Measurements from ENCODE around the gene CNTNAP5.

CNTNAP5 gene

DNA sequence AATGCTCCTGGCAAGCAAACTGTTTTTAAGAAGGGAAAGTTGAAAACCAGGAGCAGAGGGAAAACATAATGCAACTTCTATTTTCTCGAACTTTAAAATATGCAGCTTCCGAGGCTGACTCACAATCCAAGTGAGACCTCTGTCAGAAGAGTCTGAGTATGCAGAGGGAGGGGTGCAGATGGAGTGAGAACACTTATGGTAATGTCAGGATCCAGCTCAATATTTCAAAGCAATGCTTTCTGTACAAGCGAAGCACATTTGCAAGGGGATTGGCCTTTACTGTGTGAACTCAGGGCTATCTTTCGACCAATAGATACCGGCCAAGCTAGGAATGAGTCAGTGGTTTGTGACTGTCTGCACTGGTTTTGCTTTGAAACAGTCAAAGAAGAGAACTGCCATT, 242.7 kb downstream of the CNTNAP5 start:
- DNase-seq (ENCODE audit: low read depth in 2 of 2), result no peak

DNA sequence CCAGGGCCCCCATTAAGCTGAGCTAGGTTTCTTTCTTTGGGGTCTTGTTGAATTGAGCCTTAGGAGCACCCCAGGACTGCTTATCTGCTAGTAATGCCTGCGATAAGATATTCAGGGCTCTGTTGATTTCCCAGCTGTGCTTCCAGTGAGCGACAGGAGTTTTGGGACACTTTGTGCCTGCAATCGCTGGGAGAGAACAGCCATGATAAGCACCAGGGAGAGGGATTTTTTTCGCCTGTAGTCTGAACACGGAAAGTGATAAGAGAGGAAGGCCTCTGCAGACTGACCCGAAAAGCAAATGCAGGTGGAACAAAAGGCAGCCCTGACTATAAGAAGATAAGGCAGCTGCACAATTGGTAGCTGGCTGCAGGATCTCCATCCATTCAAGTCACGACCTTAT, 244.3 kb downstream of the CNTNAP5 start:
- no peak for DNase-seq (ENCODE audit: low read depth in 2 of 2)

DNA sequence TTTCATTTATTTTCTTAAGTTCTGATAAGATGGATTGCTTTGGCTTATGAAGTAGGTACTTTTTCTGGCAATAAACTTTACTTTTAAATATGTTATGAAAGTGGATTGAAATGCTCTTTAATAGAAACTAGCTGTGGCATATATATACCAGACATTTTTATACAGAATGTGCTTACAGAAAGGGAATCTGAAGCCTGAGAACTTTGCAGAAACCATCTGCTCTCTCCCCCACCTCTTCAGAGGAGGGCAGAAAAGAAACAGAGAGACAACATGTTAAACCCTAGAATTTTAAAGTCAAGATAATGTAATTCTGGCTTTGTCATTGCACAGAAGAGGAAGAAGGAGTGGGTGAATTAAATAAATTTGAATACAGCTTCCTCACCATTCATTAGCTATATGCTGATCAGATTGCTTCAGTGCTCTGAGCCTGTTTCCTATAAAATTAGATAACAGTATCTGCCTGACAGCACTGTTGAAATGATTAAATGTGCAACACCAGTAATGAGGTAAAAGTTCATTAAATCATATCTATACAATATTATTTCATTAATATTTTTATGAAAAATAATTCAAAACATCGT, 247.3 kb downstream of the CNTNAP5 start:
- no peak for DNase-seq (ENCODE audit: low read depth in 2 of 2)

- no peak for DNase-seq (ENCODE audit: low read depth in 2 of 2)
Measured at GRCh38 chr2:124281541-124281940, 256.5 kb downstream of the CNTNAP5 start.

DNA sequence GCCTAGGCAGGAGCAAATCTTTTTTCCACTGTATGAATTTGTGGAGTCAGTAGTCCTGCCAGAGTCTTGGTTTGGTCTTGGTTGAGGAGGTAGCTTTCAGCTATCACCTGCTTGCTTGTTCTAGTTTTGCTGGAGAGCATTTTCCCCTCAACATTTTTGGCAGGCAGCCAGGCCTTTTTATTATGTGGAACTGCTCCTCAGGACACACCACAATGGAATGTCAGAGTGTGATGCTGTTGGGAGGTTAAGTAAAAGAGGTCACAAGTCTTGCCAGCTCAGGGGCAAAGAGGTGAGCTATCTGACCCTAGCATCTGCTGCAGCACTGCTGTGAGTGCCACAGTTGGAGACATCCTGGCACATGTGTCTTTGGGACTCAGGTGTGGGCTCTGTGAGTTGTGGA, 258.0 kb downstream of the CNTNAP5 start:
- no peak for DNase-seq (ENCODE audit: low read depth in 2 of 2)

DNA sequence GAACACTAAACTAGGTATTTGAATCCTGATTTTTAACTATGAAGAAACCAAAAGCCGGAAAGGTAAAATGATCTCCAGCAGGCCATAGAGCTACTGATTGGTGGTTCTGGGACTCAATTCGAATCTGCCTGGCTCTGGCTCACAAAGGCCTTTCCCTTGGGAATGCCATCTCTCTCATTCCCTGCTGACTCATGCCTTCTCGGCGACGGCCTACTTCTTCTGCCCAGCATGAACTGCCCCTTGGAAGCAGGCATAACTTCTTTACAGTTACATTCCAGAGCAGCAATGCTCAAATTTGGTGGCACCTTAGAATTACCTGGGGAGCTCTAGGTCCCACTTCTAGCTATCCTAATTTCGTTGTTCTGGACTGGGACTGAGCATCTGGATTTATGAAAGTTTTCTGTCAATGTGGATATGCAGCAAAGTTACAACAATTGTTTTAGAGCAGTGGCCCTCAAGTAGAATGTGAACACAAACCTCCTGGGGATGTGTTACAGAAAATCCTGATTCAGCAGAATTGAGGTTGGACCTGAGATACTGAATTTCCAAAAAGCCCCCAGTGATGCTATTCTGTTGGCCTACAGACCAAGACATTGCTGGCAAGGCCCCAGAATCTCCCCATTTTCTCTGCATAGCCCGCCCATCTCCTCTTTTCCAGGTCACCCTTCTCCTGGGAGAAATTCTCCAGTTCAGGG, 261.1 kb downstream of the CNTNAP5 start:
- DNase-seq (ENCODE audit: low read depth in 2 of 2), result no peak

- DNase-seq (ENCODE audit: low read depth in 2 of 2), result no peak
Measured at GRCh38 chr2:124289060-124289459, 264.0 kb downstream of the CNTNAP5 start.

DNA sequence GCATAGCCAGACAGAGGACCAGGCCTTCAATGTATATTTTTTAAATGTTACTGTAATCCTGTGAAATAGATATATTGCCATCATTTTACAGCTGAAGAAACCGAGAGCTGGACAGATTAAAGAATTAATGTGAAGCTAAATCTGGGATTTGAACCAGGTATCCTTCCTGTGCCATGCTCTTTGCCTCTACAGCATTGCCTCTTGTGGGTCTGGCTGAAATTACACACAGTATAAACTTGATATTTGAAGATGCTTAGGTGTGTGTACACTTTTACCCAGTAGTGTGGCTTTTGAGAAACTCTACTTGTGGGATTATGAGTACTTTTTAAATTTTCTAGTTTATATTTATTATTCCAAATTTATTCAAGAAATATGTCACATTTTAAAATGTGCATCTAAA, 264.5 kb downstream of the CNTNAP5 start:
- DNase-seq (ENCODE audit: low read depth in 2 of 2), result no peak

DNA sequence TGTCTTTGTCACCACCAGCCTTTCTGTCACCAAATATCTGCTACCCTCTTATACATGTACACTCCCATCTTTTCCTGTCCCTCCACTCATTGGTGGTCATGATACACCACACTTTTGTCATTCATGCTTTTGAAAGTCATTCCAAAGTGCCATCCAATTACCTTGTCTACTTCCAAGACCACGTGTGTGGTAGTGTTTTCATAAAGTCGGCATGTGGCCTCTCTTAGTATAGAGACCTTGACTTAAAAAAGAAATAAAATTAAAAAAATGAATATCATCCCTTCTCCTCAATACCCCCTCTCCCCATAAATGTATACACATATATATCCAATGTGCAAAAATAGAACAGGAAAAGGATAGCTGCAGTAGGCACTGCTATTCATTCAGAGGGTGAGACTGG, 271.4 kb downstream of the CNTNAP5 start:
- DNase-seq (ENCODE audit: low read depth in 2 of 2), result no peak

GRCh38 chr2:124301915-124302314, 276.8 kb downstream of the CNTNAP5 start:
- DNase-seq (ENCODE audit: low read depth in 2 of 2), result no peak

DNA sequence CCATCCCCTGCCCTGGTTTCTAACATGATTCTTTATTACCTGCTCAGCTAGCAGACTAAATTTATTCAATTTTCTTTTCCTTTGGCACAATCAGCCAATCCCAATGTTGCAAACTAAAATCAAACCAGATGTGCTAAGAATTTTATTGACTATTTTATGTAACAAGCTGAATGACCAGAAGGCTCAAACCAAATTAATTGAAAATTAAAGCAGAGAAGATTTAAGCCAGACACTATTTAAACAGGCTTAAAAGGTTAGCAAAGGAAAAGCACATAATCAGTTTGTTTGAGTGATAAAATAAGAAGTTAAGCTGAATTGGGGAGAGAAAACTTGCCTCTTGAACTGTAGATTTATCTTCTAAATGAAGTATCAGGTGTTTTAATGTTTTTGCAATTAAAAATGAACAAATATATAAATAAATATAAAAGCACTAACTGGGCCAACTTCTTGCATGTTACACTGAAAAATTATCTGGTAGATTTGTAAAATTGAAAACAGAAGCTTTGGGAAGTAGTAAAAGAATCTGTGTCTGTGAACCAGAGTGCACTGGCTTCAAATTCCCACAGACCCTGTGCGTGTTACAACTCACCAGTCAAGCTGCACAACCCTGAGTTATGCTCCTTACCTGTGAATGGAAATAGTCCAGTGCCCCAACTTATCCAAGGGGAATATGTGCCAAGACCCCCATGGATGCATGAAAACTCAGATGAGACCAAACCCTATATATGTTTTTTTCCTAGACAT, 283.4 kb downstream of the CNTNAP5 start:
- DNase-seq (ENCODE audit: low read depth in 2 of 2), result no peak

- no peak for DNase-seq (ENCODE audit: low read depth in 2 of 2)
Measured at GRCh38 chr2:124309563-124310138, 284.6 kb downstream of the CNTNAP5 start.

DNA sequence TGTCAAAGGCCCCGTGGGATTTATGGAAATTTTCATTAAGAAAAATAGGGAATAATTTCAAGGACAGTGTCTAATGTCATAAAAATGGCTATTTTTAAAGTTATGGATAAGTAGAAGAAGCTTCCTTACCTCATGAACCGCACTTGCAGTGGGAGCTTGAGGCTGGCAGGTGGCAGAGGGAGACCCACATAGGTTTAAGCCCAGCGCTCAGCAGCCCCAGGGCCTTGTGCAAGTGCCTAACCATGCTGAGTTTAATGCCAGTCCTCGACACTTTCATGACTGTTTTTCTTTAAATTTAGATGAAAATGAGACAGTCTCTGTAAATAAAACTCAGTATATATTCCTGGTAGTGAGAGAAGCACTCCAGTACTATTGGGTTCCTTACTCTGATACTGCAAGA, 285.6 kb downstream of the CNTNAP5 start:
- DNase-seq (ENCODE audit: low read depth in 2 of 2), result no peak

- no peak for DNase-seq (ENCODE audit: low read depth in 2 of 2)
Measured at GRCh38 chr2:124314084-124314483, 289.0 kb downstream of the CNTNAP5 start.

GRCh38 chr2:124315221-124315880, 290.3 kb downstream of the CNTNAP5 start:
- DNase-seq (ENCODE audit: low read depth in 2 of 2), result no peak

DNA sequence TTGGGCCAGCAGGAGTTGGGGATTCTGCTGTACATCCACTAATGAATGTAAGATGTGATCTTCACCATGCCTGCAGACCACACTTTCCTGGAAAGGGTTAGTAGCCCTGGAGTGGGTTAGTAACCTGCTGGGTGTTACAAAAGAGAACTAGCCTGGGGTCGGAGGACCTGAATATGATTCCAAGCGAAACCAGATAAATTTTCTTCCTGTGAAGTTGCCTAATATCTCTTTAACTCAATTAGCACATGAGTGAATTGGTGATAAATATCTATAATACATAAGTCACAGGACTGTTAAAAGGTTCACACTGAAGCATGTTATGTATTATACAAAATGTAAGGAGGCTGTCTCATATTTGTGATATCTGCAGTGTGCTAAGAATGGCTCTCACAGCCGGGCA, 291.0 kb downstream of the CNTNAP5 start:
- no peak for DNase-seq (ENCODE audit: low read depth in 2 of 2)

DNA sequence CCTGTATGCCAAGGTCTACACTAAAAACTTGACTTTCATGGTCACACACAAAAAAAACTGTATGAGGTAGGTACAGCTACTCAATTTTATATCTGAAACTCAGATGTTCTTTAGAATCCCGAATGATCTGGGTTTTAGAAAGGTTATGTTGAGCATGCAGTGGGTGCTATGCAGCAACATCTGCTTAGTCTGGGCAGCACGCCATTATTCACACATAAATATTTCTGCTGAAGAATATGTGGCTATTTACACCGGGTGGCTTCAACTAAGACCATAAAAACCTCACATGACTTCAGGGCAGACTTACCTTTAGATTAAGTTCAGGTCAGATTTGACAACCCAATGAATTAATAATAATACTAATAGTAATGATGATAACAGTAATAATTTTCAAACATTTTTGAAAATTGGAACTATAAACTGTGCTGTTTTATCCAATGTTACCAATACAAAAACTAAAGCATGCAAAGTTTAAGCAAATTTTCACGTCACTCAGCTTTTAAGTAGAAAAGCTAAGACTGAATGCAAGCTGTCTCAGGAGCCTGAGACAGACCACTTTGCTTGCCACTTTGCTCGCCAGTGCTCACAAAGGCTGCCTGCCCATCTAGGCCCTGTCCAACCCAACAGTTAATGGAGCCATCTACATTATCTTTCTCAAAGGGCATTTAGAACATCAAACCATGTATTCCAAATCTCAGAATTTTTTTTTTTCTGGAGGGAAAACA, 292.0 kb downstream of the CNTNAP5 start:
- no peak for DNase-seq (ENCODE audit: low read depth in 2 of 2)

DNA sequence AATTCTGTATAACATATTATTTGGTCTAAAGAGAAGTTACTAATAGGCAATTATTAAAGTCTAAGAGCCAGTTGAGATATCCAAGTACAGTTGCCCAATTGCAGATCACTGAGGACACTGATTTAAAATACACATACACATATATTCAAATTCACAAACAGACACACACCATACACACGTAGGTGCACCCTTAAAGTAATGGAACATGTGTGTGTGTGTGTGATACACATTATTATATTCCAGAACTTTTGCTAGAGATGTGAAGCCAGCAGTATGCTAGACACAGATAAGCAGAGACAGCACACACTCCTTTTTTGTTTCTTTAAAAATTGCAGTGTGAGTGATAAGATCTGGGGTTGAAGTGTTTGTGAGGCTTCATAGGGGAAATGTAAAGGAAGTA, 292.5 kb downstream of the CNTNAP5 start:
- DNase-seq (ENCODE audit: low read depth in 2 of 2), result no peak

DNA sequence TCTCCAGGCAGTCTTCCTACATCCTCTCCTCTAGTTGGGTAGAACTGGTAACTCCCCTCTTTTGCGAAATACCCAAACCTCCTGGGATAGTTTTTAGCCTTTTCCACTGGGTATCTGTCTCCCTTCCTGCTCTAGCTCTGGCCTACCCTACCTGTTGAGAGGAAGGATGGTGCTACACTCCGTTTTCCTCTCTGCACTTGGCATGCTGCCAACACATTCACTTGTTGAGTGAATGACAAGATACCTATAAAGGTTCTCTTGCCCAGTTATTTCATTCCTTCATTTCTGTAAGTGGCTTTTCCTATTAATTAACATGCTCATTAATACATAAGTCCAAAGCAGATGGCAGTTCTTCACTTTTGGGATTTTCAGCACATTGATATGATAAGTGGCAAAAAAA, 293.8 kb downstream of the CNTNAP5 start:
- DNase-seq (ENCODE audit: low read depth in 2 of 2), result no peak

DNA sequence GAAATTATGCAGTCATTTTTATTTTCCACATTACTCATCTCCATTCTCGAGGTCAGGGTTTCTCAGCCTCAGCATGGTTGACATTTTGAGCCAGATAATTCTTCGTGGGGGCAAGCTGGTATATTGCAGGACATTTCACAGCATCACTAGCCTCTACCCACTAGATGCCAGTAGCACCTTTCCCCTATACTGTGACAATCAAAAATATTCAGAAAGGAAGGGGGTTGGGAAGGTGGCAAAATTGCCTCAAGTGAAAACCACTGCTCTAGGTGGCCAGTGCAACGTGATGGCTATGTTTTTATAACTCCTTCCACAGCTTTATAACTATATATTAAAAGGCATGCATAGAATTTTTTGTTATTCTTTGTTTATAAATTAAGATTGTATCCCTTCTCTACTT, 294.5 kb downstream of the CNTNAP5 start:
- no peak for DNase-seq (ENCODE audit: low read depth in 2 of 2)

GRCh38 chr2:124320051-124320688, 295.1 kb downstream of the CNTNAP5 start:
- no peak for DNase-seq (ENCODE audit: low read depth in 2 of 2)

Measured in stimulated activated CD8-positive, alpha-beta memory T cell treated with anti-CD3 and anti-CD28 coated beads, Interleukin-15, amount 100 ng/mL, for 4 hours (primary cell).